8988T (cell line): ENCODE measurements around the gene SLC66A3.
"Not testable (repeated sequence)": the region's sequence is repeated elsewhere in the genome, so short reads cannot be mapped to it uniquely, and the experiment has no call there.

Experiments
- DNase-seq: peaks from one replicate; pipeline ENCODE4 v3.0.0; 2011

SLC66A3 gene

DNA sequence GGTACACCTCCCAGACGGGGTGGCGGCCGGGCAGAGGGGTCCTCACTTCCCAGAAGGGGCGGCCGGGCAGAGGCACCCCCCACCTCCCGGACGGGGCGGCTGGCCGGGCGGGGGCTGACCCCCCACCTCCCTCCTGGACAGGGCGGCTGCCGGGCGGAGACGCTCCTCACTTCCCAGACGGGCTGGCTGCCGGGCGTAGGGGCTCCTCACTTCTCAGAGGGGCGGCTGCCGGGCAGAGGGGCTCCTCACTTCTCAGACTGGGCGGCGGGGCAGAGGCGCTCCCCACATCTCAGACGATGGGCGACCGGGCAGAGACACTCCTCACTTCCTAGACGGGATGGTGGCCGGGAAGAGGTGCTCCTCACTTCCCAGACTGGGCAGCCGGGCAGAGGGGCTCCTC lies 9.8 kb downstream of the SLC66A3 start:
- DNase-seq = not testable (repeated sequence)

DNA sequence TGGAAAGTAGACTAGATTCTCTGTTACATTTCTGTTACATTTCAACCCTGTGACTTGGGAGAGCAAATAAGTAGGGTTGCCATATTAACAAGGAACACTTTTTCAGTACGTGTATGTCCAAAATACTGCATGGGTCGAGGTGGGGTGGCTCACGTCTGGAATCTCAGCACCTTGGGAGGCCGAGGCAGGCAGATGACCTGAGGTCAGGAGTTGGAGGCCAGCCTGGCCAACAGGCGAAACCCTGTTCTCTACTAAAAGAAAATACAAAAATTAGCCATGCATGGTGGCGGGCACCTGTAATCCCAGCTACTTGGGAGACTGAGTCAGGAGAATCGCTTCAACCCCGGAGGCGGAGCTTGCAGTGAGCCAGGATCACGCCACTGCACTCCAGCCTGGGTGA lies 11.2 kb downstream of the SLC66A3 start:
- DNase-seq = no peak

DNA sequence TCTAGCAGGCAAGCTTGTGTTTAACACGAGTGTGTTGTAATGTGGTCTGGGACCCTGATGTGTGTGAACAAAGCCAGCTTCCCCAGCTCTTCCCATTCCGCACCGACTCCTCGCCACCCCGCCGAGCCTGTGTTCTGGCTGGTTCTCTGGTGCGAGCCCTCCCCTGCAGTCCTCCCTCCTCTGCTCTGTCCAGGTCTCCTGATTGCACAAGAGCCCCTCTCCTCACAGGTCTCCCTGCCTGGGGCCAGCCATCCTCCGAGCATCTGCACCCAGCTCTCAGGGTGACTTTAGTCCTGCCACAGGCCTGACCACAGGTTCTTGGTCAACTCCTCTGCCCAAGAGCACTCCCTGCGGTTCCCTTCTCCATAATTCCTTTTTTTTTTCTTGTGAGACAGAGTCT lies 13.2 kb downstream of the SLC66A3 start:
- DNase-seq = no peak

DNA sequence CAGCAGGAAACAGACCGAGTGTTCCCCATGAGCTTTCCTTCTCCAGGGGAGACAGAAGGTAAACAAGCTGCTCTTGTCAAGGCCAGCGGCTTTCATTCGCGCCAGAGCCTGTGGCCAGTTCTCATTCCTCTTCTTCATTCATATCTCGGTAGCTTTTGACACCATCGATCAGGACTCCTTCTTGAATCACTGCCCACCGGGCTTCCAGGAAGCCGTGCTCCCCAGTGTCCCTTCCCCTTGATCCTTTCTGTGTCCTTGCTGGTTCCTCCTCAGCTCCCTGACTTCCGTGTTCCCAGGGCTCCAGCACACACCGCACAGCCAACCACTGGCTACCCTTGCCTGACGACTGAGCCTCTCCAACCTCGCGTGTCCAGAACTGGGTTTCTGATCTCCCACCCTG lies 14.1 kb downstream of the SLC66A3 start:
- DNase-seq = no peak

DNA sequence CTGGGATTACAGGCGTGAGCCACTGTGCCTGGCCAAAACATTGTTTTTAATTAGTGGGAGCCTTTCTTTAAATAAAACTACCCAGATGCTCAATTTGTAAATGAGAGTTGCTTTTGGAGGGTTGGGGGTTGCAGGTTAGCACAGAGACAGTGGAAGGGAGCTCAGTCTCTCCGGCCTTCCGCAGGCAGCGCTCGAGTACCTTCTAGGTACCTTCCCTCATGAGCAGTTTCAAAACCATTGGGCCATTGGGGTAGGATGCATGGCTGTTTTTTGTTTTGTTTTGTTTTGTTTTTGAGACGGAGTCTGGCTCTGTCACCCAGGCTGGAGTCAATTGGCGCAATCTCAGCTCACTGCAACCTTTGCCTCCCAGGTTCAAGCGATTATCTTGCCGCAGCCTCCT lies 19.0 kb downstream of the SLC66A3 start:
- no peak for DNase-seq

DNA sequence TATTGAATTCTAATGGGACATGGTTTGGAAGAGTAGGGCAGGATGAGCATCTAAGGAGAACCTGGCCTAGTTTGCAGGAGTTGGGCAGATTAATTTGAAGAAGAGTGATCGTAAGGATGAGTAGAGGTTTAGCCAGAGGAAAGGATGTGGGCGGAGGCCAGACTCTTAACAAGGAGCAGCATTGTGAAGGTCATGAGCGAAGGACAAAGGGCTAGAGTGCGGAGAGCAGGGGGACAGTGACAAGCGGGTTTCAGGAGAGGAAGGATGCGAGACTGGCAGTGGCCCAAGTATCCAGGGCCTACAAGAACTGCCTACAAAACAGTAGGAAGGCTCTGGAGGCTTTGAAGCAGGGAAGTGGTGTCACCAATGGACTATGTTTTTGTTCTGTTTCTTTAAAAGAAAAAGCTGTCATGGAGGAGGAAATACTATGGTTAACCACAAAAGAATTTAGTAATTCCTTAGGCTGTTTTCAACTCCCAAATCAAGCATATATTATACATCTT lies 20.1 kb downstream of the SLC66A3 start:
- no peak for DNase-seq

DNA sequence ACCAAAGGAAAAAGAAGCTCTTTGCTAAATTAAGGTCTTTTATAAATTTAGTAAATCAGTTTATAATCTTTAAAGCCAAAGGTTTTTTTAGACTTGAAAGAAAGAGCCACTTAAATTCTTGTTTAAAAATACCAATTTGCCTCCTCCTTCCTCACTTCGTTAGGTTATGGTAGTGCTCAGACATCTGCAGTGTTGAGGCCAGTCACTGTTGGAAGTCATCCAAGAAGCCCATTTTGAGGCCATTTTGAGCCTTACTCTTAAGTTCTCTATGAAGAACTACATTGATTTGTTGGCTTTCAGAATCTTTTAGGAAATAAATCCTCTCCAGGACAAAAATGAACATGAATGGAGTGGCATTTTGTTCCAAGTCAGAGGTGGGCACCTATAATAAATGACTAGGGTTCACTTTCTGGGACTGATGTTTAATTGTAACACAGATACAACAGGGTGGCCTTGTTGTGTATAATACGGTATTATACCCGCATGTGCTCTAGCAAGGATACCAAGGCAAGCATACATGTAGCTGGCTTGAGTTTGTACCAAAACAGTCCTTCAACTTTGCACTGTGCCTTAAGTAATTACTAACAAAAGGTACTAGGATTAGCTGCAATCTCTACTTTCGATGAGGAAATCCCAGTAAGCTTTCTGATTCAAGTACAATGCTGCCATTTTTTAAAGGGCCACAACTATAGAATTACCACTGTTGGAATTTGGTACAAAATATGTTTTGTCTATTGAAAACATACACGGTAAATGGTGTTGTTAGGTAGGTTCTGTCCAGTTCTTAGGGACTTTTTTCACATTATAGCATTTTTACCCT lies 22.8 kb downstream of the SLC66A3 start:
- DNase-seq = no peak

DNA sequence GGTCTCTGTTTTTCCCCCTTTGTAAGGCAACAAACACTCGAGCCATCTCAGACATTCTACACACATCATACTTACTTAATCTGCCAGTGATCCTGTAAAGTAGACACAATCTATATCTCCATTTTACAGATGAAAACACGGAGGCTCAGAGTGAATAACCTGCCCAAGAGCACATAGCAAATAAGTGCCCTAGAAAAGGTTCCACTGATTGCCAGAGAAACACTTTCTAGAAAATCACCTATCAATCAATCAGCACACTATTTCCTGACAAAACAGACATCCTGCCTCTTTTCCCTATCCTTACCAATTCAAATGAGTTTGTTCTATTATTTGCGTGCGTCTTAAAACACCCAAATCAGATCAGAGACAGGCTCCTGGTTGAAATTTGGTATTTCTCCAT lies 23.9 kb downstream of the SLC66A3 start:
- DNase-seq = no peak

DNA sequence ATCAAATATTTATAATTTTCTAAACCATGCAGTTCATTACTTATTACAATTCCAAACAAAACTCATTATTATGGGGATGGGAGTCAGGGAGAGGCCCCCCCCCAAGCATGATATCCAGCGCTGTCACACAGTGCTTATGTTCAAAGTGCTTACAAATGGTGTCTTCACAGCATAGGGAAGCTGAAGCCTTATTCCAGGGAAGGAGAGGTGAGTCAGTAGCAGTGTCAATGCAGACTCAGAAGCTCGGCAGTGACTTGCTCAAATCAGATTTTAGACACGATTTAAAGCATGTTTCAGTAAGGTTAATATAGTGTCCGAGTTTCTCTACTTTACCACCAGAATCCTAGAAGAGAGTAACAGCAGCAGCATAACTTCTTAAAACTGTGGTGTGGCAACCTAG lies 24.6 kb downstream of the SLC66A3 start:
- no peak for DNase-seq

DNA sequence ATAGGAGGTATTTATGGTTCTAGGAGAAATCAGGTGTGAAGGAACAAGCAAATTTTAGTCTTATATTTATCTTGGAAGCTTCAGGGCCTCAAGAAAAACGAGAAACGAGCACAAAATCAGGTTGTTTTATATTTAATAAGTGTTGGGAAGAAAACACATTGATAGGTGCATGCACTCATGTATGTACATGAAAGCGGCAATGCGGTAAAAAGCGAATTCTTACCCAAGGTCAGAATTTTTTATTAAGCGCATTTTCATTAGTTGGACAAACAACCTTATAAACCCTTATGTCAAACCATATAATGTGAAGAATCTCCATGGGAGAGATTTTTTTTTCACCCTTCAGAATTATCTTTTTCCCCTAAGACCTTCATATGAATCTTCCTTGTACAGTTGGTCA lies 25.4 kb downstream of the SLC66A3 start:
- no peak for DNase-seq

DNA sequence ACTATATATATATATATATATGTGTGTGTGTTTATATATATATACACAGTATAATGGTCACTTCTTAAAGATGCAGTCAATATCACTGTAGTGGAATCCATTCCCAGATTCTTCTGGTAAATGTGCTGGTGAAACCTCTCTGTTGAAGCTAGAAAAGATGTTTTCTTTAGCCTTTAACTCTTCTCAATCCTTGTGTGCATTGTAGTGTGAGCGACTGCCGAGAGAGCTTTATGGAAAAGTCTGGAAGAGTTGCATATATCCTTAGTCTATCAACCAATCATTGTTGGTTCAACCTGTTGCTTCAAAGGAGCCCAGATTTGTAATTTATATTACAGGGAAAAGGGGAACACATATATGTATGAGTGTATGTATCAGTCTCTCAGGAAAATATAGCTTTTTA lies 27.7 kb downstream of the SLC66A3 start:
- no peak for DNase-seq

DNA sequence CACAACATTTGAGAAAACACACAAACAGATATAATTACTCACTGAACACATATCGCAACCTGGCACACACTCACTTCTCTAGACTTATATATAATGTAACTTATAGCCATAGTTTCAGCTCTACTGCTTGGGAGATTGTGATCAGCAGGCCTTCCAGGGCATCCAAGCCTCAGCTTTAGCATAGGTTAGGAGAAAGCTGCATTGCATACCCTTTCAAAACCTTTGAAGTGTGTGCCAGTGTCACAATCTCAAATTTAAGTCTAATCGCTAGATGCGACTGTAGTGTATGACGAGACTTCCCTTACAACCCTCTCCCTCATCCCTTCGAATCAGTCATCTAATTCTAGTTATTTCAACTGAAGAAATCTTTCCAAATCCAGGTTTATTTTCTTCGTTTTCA lies 30.9 kb downstream of the SLC66A3 start:
- DNase-seq = no peak

DNA sequence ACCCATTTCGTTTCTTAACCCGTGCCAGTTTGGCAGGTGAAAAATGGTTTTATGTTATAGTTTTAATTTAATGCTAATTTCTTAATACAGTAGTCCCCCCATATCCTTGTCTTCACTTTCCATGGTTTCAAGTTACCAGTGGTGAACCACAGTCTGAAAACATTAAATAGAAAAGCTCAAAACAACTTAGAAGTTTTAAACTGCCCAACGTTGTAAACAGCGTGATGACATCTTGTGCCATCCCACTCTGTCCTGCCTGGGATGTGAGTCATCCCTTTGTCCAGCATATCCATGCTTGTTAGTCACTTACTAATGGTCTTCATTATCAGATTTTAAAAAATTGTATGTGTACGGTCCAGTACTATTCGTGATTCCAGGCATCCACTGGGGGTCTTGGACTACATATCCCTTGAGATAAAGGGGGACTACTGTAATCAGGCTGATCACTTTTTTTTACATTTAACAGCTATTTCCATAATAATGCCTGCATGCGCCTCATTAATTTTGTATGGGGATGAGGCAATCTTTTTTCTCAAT lies 31.9 kb downstream of the SLC66A3 start:
- DNase-seq = no peak

DNA sequence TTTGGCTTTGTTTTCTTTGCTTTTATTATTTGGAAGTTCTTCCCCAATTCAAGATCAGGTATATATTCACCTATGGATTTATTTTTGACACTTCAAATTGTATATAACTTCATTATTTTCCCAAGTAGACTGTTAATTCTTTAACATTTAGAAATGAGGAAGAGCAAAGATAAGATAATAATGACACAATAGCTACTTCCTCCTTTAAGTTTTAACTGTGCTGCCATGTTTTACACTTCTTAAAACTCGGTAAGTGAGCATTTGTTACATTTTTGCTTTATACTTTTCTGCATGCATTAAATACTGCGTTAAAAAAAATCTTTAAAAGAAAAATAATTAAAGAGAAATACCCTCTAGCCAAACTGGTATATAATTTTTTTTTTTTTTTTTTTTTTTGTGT lies 32.5 kb downstream of the SLC66A3 start:
- DNase-seq = no peak

DNA sequence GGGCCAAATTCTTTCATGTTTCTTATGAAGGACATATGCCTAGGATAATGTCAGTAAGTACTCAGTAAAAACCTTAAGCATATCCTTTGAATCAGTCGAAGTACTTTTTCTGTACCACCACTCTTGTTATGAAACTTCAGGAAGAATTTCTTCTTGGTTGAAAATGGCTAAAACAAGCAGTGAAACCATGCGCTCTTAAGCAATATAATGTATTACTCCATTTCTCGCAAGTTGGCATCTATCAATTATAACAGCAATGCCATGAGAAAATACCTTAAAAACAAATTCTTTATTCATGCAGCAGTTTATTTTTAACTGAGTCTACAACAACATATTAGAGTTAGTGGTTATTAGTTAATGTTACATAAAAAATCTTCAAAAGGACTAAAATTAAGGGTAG lies 41.0 kb downstream of the SLC66A3 start:
- no peak for DNase-seq

DNA sequence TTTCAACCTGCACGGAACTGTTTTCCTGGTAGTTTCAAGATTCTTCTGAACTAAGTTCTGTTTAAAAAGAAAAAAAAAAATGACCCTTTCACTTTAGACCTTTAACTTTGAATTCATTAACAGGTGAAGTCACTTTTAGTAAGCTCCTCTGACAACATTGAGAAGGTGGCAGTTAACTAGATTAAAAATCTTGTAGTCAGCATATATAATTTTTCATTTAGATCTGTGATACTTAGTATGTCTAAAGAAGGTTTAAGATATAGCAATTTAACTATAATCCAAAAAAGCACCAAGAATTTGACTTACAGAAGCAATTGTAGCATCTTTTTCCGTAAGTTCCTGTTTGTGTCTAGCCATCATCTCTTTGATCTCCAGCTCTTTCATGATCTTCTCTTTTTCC lies 45.4 kb downstream of the SLC66A3 start:
- DNase-seq = no peak

DNA sequence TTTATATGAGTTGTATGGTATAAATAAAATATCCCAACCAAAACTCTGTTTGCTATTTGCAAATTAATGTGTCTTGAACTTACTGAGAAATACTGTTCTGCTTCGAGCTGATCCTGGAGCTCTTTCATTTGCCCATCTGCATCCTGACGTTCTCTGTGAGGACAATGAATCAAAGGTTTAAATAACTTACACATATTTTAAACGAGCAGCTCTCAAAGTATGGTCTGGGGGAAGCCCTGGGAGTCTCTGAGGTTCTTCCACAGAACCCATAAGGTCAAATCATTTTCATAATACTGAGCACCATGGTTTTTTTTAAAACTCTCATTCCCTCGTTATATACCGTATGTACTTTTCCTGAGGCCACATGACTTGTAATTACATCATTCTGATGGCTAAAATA lies 46.7 kb downstream of the SLC66A3 start:
- no peak for DNase-seq

DNA sequence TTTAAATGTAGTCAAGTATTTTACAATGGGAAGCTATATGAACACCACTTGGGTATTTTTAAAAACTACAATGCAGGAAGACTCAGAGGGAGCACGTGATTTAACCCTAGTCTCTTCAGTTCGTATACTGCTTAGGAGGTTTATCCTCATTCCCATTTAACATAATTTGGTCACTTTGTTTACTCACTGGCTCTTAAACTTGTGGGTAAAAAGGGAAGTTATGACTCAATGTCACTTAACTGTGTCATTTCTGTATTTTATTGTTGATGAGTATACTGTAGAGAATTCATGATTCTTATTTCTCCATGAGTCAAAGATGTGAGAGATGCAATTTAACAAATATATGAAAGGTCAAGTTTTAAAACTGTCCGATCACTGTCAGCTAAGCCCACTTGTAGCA lies 48.2 kb downstream of the SLC66A3 start:
- no peak for DNase-seq

DNA sequence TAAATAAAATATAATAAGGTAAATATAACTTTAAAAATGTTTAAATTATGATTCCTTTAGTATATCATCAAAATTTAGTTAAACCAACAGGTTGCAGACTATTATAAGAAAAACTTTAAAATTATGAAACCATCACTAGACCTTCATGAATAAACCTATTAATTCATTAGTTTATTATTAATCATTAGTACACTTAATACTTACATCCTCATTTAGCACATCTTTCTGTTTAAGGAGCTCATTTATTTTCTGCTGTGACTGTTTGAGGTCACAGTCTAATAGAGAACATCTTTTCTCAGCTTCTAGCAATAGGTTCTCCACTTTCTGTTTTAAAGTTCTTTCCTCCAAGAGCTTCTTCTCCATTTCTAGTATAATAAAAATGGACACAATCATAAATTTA lies 52.8 kb downstream of the SLC66A3 start:
- DNase-seq = no peak

DNA sequence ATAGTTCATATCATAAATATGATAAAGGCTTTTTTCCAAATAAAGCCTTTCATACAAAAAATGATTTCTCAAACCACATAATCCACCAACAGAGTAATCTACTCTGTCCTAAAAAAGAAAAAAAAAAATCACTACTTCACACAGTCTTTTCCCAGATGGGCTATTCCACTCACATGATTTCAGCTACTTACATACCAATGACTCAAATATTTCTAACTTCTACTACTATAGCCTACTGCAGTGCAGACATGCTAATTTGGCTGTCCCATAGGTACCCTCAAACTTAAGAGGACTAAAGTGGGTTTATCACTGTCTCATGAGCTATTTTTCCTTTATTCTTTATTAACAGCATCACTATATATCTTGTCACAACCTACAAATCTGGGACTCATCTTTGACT lies 57.4 kb downstream of the SLC66A3 start:
- no peak for DNase-seq

DNA sequence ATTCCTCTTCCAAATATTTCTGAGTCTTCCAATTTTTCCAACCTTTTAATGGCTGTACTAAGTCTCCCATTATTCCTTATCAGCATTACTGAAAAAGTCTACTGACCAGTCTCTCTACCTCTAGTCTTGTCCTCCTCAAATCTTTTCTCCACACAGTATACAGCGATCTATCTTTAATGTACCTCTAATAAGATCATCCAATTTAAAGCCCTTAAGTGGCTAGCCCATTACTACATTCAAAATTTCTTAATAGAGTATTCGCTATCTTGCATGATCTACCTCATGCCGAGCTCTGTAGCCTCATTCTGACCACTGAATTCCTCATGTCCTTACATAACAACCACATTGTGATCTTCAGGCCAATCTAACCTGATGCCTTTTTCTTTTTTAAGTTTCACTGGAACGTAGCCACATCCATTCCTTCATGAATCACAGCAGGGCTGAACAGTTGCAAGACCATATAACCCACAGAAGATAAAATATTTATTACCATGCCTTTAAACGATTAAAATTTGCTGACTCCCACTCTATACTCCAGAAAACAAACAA lies 57.9 kb downstream of the SLC66A3 start:
- DNase-seq = no peak

DNA sequence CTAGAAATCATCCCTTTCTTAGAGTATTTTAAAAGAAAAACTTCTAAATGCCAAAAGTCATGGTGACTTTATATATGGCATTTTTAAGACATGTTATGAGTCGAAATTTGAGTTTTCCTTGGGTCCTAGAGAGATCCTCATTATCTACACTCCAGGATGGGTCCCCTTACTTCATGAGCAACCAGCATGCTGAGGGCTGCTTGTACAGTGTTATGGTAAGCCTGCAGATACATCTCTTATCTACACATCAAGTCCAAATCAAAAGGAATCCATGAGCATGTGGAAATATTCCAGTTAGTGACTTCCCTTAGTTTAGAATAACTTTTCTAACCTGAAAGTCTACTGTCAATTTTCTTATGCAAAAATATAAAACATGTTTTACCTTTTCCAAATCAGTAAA lies 58.7 kb downstream of the SLC66A3 start:
- no peak for DNase-seq

DNA sequence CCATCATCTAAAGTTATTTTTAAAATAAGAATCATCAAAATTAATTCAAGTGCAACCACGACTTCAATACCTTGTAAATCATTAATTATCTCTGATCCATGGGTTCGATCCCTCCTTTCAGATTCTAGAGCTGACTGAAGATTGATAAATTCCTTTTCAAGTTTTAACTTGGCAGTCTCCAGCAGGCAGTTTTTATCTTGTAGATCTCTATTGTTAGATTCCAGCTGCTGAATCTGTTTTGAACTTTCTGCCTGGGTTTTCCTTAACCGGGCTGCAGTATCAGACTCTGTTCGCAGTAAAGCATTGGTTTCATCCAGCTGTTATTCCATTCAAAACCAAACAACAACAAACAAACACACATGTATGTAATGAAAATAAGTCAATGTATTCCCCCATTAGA lies 59.5 kb downstream of the SLC66A3 start:
- no peak for DNase-seq

DNA sequence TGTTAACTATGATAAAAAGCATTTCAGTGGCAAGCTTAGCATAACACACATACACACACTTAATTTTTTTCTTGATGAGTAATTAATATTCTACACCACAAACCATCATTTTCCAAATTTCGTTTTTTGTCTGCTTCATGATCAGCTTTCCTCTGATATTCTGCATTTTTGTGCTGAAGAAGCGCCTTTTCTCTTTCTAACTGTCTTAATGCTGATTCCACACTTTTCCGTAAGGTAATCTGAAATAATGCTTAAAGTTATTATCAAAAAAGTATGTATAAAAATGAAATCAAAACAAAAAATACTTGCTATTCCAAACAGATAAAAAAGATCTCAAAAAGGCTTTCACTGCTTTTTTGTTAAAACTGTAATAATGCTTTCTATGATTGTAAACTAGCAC lies 60.1 kb downstream of the SLC66A3 start:
- no peak for DNase-seq

DNA sequence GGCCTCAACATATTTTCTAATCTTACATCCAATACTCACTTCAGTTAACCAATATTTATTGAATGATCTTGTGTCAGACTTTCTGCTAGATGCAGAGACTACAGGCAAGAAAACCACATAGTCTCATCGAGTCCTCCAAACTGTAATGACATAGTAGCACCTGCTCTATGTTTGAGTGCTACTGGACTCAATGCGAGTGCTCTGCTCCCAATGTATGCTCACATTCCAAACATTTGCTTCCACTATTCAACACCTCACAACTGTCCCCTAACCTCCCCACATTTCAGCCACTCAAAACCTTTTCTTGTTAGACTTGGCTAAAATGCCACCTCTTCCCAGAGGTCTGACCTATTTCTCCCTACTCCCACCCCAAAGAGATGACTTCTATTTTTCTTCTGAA lies 65.2 kb downstream of the SLC66A3 start:
- DNase-seq = no peak
